ENCODE results near the gene CSF1. TPM values are rescaled to one million over a fixed set of nuclear protein-coding genes. Genes with fewer than 3 reads are reported as not detected.

CSF1 gene
- total and polyA plus RNA-seq, 2 experiments from 2014 or later: 9.1 to 19.1 TPM

DNA sequence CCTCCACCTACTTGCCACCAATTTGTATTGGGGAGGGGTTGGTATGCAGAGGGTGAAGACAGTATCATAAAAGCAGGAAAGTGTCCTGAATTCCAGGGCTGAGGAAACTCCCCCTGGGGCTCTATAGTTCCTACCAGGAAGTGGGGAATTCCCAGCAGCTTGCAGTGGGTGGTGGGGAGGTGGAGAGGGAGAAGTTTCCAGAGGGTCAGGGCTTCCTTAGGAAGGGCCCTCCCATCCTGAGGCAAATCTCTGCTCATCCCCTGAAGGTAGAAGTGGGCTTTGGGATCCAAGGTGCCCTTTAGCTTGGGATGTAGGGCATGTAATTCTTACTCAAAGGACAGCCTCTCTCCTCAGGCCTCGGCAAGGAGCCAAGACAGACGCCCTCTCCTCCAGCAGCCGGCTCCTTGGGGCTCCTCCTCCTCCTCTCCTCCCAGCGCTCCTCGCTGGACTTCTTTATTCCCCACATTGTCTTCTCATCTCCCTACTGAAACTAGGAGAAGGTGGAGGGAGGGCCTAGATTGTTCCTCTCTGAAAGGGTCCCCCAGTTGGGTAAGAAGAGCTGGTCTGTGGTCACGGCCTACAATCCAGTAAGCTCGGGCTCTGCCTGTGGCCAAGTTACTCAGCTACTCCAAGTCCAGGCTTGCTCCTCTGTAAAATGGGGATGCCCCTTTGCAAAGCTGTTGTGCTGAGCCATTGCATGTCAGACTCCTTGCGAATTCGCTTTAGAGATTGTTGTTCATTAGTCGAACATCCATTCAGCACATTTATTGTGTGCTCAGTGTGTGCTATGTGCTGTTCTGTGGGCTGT lies 17.9 kb upstream of the CSF1 start:
- Histone ChIP-seq H3K27ac (no peak overlapping the region), H2AFZ (no peak overlapping the region), H3K27me3 (no peaks in the 10 kb centered on the region), H3K79me2 (no peaks in the 10 kb centered on the region), H3K4me1 (ENCODE audit: insufficient read depth) (no peaks in the 10 kb centered on the region), H3K36me3 (replicated peaks; ENCODE audit: insufficient read depth, low read depth) (no peaks in the 10 kb centered on the region), H3K9me2 (replicated peaks; ENCODE audit: insufficient read depth) (no peaks in the 10 kb centered on the region), H4K20me1 (ENCODE audit: insufficient read depth, poor library complexity, severe bottlenecking) (no peaks in the 10 kb centered on the region), H3K9me3 (ENCODE audit: low read depth) (no peaks in the 10 kb centered on the region), H3K4me3 (no peak overlapping the region), H3K4me2 (no peak overlapping the region)
- peak; percentile 43 for DNase-seq (ENCODE audit: low spot score)
- TF ChIP-seq EZH2 (IDR thresholded peaks at IDR 0.05; ENCODE audit: borderline replicate concordance) (no peak), EZH2phosphoT487 (IDR thresholded peaks at IDR 0.05; ENCODE audit: low read depth, severe bottlenecking, unreplicated experiment) (no peak)
- TF ChIP-seq, protein P1, sequence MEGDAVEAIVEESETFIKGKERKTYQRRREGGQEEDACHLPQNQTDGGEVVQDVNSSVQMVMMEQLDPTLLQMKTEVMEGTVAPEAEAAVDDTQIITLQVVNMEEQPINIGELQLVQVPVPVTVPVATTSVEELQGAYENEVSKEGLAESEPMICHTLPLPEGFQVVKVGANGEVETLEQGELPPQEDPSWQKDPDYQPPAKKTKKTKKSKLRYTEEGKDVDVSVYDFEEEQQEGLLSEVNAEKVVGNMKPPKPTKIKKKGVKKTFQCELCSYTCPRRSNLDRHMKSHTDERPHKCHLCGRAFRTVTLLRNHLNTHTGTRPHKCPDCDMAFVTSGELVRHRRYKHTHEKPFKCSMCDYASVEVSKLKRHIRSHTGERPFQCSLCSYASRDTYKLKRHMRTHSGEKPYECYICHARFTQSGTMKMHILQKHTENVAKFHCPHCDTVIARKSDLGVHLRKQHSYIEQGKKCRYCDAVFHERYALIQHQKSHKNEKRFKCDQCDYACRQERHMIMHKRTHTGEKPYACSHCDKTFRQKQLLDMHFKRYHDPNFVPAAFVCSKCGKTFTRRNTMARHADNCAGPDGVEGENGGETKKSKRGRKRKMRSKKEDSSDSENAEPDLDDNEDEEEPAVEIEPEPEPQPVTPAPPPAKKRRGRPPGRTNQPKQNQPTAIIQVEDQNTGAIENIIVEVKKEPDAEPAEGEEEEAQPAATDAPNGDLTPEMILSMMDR (IDR thresholded peaks at IDR 0.05; ENCODE audit: poor library complexity): no peak
- 78% methylated on average over 10 of the region's 10 CpGs for WGBS (ENCODE audit: low lambda C conversion rate, missing lambda C conversion rate)

GRCh38 chr1:109893532-109894171 lies 17.0 kb upstream of the CSF1 start:
- H3K4me2 ChIP-seq: no peak overlapping the region

GRCh38 chr1:109894823-109895719 lies 15.6 kb upstream of the CSF1 start:
- Histone ChIP-seq H3K4me2 (no peak overlapping the region), H3K9me3 (ENCODE audit: low read depth) (no peaks in the 10 kb centered on the region), H3K79me2 (no peaks in the 10 kb centered on the region), H2AFZ (no peak overlapping the region), H4K20me1 (ENCODE audit: insufficient read depth, poor library complexity, severe bottlenecking) (no peaks in the 10 kb centered on the region), H3K9me2 (replicated peaks; ENCODE audit: insufficient read depth) (no peaks in the 10 kb centered on the region), H3K36me3 (replicated peaks; ENCODE audit: insufficient read depth, low read depth) (no peaks in the 10 kb centered on the region), H3K4me1 (ENCODE audit: insufficient read depth) (no peaks in the 10 kb centered on the region), H3K4me3 (no peak overlapping the region), H3K27me3 (no peaks in the 10 kb centered on the region), H3K27ac (no peak overlapping the region)
- no peak for DNase-seq (ENCODE audit: low spot score)
- no peak for TF ChIP-seq EZH2phosphoT487 (IDR thresholded peaks at IDR 0.05; ENCODE audit: low read depth, severe bottlenecking, unreplicated experiment)
- TF ChIP-seq, protein P1 (IDR thresholded peaks at IDR 0.05; ENCODE audit: poor library complexity): no peak
- no peak for TF ChIP-seq EZH2 (IDR thresholded peaks at IDR 0.05; ENCODE audit: borderline replicate concordance)
- 83% methylated on average over 8 of the region's 8 CpGs for WGBS (ENCODE audit: low lambda C conversion rate, missing lambda C conversion rate)

More at GRCh38 chr1:109893532-109894171, 17.0 kb upstream of the CSF1 start:
- H3K36me3 ChIP-seq (replicated peaks; ENCODE audit: insufficient read depth, low read depth): no peaks in the 10 kb centered on the region
- no peak for DNase-seq (ENCODE audit: low spot score)
- no peaks in the 10 kb centered on the region for H3K27me3 ChIP-seq
- no peak overlapping the region for H3K27ac ChIP-seq
- no peaks in the 10 kb centered on the region for H4K20me1 ChIP-seq (ENCODE audit: insufficient read depth, poor library complexity, severe bottlenecking)
- H3K9me3 ChIP-seq (ENCODE audit: low read depth): no peaks in the 10 kb centered on the region
- H2AFZ ChIP-seq: no peak overlapping the region
- H3K4me1 ChIP-seq (ENCODE audit: insufficient read depth): no peaks in the 10 kb centered on the region
- 92% methylated on average over 7 of the region's 7 CpGs for WGBS (ENCODE audit: low lambda C conversion rate, missing lambda C conversion rate)
- no peak overlapping the region for H3K4me3 ChIP-seq
- H3K79me2 ChIP-seq: no peaks in the 10 kb centered on the region
- H3K9me2 ChIP-seq (replicated peaks; ENCODE audit: insufficient read depth): no peaks in the 10 kb centered on the region
- TF ChIP-seq EZH2 (IDR thresholded peaks at IDR 0.05; ENCODE audit: borderline replicate concordance): no peak
